Occipital lobe (tissue), 2 donors: ENCODE results near the gene GAL3ST2. TPM values are rescaled to one million over a fixed set of nuclear protein-coding genes. Genes with fewer than 3 reads are reported as not detected.
"Not testable (repeated sequence)": the region's sequence is repeated elsewhere in the genome, so short reads cannot be mapped to it uniquely, and the experiment has no call there.

Experiments
- DNase-seq: peaks from one replicate; lab custom pipeline; 2025; lab: John Stamatoyannopoulos, UW
- total RNA-seq: library from RNA; depleted of rRNA; stranded (reverse); fragments of >200 nt; gene quantifications from one replicate; pipeline ENCODE4 v1.2.3, GENCODE V29; 2014

GAL3ST2 gene
- total RNA-seq, result 0.16 TPM

DNA sequence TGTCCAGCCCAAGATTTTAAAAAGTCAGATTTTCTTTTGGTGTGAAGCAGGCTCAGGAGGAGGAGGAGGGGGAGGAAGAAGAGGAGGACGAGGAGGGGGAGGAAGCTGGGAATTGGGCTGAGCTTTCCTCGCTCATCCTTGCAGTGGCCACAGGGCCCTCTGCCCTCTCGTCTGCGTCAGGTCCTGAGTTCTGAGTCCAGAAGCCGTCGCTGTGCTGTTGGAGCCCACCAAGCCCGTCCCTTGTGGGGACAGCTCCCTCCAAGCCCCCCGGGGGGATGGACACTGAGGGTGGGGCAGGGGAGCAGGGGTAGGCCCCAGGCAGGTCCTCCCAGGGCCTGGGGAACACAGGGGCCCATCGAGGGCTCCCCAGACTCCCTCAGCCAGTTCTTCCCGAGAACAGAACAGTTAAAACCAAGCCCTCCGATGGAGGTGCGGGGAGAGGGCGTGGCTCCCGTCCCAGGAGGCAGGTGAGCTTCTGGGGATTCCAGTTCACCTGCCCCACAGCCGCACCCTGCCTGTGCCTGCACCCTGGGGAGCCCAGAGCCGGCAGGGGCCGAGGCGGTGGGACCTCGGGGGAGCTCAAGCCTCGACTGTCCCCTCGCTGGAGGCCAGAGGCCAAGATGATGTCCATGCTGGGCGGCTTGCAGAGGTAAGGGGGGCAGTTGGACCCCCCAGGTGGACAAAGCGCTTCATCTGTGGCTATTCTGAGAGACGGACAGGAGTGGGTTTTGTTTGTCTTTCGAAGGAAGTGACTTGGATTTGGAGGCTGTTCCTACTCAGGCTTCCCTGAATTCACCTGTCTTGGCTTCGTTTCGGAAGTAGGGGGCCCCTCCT, at the start of gene GAL3ST2:
Gene GAL3ST2 (plus strand): TSS at position 487 of the 834 bp plus-strand sequence. CDS start 134 bp downstream, at position 621.
- DNase-seq, result no peak

DNA sequence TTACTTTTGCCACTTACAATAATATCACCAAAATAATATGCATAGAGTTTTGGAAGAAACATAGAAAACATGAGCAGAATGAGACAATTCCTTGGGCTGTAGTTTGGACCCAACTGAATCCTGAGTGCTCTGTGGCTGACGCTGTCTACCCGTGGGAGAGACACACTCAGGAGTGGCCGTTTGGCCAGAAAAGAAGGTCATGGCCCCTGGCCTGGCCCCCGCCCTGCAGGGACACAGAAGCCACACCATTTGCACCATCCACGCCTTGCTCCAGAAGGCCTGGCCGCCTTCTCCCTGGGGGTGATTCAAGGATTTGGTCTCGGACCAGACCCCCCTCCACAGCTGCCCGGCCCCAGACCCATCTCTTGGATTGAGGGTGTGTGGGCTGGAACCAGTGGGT, 48.6 kb upstream of the GAL3ST2 start:
- no peak for DNase-seq

GRCh38 chr2:241728627-241729026, 48.0 kb upstream of the GAL3ST2 start:
- peak; percentile 59 for DNase-seq

- no peak for DNase-seq
These were observed 46.8 kb upstream of the GAL3ST2 start for GRCh38 chr2:241729868-241730267.

DNA sequence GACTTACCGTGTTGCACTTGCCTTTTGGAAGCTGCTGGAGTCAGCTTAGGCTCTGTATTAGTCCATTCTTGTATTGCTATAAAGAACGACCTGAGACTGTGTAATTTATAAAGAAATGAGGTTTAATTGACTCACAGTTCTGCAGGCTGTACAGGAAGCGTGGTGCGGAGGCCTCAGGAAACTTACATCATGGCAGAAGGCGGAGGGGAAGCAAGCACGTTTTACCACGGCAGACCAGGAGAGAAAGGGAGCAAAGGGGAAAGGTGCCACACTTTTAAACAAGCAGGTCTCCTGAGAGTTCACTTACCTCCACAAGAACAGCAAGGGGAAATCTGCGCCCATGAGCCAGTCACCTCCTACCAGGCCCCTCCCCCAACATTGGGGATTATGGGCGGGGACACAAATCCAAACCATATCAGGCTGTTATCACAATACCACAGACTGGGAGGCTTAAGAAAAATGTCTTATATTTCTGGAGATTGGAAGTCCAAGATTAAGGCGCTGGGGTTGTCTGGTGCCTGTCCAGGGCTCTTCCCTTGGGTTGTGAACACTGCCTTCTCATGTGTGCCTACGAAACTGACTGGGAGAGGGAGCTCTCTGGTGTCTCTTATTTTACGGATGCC, 45.8 kb upstream of the GAL3ST2 start:
- DNase-seq, result no peak

GRCh38 chr2:241732513-241733186, 44.0 kb upstream of the GAL3ST2 start:
- DNase-seq, result not testable (repeated sequence)

DNA sequence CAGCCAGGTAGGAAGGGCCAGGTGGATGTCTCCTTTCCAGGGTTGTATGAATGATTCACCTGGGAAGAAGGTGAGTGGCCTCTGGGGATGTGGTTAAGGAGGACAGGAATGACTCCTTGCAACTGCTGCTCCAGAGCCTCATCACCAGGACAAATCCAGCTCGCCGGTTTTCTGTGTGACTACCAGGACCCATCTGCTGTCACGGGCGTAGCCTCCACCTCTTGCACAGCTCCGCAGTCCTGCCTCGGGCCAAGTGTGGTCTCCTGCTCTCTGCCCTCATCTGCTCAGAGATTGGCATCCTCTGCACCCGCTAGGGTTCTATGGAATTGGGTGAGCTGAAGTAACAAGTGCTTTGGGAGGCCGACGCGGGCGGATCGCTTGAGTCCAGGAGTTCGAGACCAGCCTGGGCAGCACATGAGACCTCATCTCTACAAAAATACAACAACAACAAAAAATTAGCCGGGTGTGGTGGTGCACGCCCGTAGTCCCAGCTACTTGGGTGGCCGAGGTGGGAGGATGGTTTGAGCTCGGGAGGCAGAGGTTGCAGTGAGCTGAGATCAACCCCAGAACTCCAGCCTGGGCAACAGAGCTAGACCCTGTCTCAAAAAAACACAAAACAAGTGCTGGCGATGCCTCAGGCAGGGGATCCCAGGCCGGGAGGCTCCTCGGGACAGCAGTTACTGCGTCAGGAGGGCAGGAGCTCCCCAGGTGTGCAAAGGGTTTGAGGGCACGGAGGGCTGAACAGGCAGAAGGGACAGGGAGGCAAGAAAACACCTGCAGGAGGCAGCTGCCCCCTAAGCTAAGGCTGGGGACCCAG, 43.0 kb upstream of the GAL3ST2 start:
- DNase-seq, result no peak

DNA sequence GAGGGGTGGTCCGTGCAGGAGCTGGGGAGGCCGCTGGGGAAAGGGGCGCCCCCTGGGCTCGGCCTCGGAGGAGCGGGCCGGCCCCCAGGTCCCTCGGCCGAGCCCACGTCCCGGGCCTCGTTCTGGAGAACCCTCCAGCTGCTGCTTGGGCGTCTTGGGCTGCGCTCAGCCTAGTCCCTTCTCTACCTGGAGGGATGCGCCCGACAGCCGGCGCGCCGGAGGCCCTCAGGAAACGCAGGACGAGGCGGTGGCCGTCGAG, 42.5 kb upstream of the GAL3ST2 start:
- DNase-seq, result no peak

DNA sequence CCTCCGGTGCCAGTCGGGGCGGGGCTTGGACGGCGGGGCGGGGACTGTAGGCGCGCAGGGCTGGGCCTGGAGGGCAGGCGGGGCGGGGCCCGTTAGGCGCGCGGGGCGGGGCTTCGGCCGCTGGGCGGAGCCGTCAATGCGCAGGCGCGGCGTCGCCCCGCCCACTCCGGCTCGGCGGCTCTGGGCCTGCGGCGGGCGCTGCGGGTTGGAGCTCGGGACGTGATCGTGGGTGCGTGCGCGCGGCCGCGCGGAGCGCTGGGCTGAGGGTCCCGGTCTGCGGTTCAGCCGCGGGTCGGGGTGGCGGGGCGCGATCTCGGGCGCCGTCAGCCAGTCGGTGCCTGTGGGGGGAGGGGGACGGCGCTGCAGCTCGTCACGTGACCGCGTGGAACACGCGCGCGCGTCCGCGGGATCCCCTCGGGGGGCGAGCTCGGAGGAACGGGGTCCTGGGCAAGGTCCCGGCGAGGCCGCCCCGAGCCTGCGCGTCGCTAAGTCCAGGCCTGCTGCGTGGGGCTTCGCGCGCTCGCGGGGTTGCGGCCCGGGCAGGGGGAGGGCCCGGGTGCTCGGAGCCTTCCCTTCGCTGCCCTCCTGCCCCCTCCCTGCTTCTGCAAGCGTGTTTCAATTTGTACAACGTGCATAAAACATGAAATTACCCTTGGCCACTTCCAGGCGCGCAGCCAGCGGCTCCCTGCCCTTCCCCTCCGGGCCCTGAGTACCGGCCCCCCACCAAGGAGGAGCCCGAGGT, 42.0 kb upstream of the GAL3ST2 start, which contains the start of gene D2HGDH:
Gene D2HGDH (plus strand): TSS at position 164 of the 742 bp plus-strand sequence. CDS start 595 bp downstream, outside the sequence.
- DNase-seq, result peak; percentile 82

DNA sequence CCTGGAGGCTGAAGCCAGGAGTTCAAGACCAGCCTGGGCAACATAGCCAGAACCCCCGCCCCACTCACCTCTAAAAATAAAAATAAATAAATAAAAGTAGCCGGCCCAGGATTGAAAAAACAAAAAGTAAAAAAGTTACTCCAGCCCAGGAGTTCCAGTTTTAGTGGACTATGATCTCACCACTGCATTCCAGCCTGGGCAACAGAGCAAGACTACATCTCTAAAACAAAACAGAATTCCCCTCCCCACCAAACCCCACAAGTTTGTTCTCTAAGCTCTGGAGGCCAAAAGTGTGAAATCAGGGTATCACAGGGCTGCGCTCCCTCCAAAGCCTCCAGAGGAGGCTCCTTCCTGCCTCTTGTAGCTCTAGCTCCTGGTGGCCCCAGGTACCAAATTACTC, 40.5 kb upstream of the GAL3ST2 start:
- no peak for DNase-seq

DNA sequence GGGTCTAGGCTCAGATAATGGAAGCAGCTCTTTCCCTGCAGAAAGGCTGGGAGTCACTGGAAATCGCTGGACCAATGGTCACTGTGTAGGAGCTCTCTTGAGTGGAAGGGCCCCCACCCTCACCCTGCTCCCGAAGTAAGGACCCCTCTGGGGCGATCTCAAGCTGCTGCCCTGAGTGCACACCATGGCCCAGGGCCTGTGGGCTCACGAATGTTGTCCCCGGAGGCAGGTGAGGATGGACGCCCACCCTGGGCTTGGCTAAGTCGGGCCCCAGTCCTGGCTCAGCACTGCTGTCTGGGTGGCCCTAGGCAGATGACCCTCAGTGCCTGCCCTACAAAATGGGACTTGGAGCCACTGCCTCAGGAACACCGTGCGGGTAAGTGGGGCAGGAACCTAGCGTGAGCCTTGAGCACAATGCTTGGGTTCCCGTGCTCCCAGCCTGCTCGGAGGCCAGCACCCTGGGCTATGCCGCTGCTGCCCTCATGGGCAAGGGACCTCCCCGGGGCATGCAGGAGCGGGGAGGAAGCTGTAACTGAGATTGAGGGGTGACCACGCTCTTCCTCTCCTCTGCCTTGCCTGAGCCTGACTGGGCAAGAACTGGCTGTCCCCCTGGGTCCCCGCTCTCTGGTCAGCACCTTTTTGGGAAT, 38.5 kb upstream of the GAL3ST2 start:
- no peak for DNase-seq

- DNase-seq, result no peak
These were observed 37.4 kb upstream of the GAL3ST2 start for GRCh38 chr2:241739177-241739576.

DNA sequence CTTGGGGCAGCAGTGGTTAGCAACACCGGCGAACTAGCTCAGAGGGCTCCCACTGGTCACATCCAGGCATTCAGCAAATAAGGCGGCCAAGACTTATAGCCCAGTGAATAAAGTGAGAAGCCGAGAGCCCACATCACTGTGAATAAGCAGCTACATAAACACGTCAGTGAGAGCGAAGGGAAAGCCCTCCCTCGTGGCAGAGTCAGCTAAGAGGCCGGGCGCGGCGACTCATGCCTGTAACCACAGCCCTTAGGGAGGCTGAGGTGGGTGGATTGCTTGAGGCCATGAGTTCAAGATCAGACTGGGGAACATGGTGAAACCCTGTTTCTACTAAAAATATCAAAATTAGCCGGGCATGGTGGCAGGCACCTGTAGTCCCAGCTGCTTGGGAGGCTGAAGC, 37.0 kb upstream of the GAL3ST2 start:
- DNase-seq, result no peak

DNA sequence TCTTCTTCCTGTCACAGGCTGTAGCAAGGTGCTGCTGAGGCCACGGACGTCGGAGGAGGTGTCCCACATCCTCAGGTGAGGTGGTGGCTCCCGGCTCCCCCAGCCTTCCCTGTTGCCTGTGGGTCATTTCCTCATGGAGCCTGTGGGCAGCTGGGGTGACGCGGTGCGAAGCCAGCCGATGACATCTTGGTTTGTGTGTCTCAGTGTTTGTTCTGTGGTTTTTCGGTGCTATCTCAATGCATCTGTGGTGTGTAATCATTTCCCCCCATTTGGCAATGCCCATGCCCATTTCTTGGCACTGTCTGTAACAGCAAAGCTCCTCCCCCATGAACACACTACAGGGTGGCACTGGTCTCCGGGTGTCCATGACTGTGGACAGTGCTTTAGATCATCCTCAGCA, 35.6 kb upstream of the GAL3ST2 start:
- no peak for DNase-seq

DNA sequence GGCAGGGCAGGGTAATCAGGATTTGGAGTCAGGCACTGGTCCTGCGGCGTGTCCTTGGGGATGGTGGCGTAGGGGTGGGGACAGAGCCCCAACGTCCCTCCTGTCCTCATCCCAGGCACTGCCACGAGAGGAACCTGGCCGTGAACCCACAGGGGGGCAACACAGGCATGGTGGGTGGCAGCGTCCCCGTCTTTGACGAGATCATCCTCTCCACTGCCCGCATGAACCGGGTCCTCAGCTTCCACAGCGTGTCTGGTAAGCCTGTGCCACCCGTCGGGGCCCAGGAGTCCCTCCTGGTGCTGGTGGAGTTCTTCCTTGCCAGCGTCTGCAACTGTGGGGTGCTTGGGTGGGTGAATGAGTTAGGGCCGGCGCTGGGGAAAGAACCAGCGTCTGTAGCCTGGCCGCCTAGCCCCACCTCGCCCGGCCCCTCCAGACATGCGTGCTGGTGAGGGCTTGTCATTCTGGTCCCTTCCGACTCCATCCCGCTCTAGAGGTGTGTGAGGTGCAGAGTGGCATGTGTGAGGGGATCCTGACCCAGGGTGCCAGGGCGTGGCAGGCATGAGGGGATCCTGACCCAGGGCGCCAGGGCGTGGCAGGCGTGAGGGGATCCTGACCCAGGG, 34.2 kb upstream of the GAL3ST2 start:
- no peak for DNase-seq

DNA sequence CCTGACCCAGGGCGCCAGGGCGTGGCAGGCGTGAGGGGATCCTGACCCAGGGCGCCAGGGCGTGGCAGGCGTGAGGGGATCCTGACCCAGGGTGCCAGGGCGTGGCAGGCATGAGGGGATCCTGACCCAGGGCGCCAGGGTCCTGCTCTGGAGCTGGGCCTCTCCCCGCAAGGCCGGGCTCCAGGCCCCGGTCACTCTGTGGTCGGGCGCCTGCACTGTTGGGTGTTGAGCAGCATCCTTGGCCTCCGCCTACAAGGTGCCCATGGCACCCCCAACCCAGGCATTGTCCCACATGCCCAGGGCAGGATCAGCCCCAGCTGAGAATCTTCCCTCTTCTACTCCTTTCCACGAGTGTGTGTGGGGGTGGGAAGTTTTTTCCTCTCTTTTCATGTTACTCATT, 33.6 kb upstream of the GAL3ST2 start:
- not testable (repeated sequence) for DNase-seq

DNA sequence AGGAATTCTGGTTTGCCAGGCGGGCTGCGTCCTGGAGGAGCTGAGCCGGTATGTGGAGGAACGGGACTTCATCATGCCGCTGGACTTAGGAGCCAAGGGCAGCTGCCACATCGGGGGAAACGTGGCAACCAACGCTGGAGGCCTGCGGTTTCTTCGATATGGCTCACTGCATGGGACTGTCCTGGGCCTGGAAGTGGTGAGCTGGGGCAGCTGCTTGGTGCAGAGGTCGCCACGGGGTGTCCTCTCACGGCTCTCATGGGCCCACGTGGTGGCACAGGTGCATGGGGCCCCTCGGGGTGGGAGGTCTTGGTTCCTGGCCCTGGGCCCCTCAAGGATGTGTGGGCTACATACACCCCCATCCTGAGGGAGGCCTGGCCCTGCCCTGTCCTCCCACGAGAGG, 33.0 kb upstream of the GAL3ST2 start:
- no peak for DNase-seq

GRCh38 chr2:241744028-241744754, 32.4 kb upstream of the GAL3ST2 start:
- DNase-seq, result no peak

- DNase-seq, result no peak
These were observed 31.3 kb upstream of the GAL3ST2 start for GRCh38 chr2:241745276-241745675.
